HG03442 (cell line): ENCODE measurements around the gene AGAP5.
"Not testable (repeated sequence)": the region's sequence is repeated elsewhere in the genome, so short reads cannot be mapped to it uniquely, and the experiment has no call there.

Experiments
- ATAC-seq: cut with Tn5 transposase; IDR thresholded peaks from one replicate; pipeline ENCODE4 v1.9.1; 2021; ENCODE audit warnings: mild to moderate bottlenecking, moderate library complexity; ENCODE audit not compliant: unreplicated experiment

Gene AGAP5

GRCh38 chr10:73662705-73663104 is 35.2 kb downstream of the AGAP5 start:
- not testable (repeated sequence) for ATAC-seq

GRCh38 chr10:73655990-73656298 is 42.0 kb downstream of the AGAP5 start, which contains the start of gene SYNPO2L:
SYNPO2L (minus strand) TSS chr10:73656029; CDS start chr10:73655922, 107 bp downstream.
- no peak for ATAC-seq

GRCh38 chr10:73655257-73655989 is 42.5 kb downstream of the AGAP5 start:
- no peak for ATAC-seq

GRCh38 chr10:73653701-73654100 is 44.2 kb downstream of the AGAP5 start:
- no peak for ATAC-seq

- no peak for ATAC-seq
Measured at GRCh38 chr10:73653195-73653594, 44.7 kb downstream of the AGAP5 start.

- peak; percentile 48 for ATAC-seq
Measured at GRCh38 chr10:73650537-73651331, 47.2 kb downstream of the AGAP5 start.

GRCh38 chr10:73649876-73650536 is 47.9 kb downstream of the AGAP5 start:
- peak; percentile 6 for ATAC-seq

- no peak for ATAC-seq
Measured at GRCh38 chr10:73648975-73649829, 48.7 kb downstream of the AGAP5 start.

GRCh38 chr10:73647875-73648651 is 49.8 kb downstream of the AGAP5 start:
- no peak for ATAC-seq

- ATAC-seq = no peak
Measured at GRCh38 chr10:73647211-73647874, 50.6 kb downstream of the AGAP5 start.

- ATAC-seq = no peak
Measured at GRCh38 chr10:73646598-73647041, 51.3 kb downstream of the AGAP5 start.

GRCh38 chr10:73645251-73645650 is 52.7 kb downstream of the AGAP5 start:
- ATAC-seq = no peak

- ATAC-seq = no peak
Measured at GRCh38 chr10:73644767-73645166, 53.1 kb downstream of the AGAP5 start.

GRCh38 chr10:73644015-73644743 is 53.7 kb downstream of the AGAP5 start:
- ATAC-seq = no peak

GRCh38 chr10:73643362-73643761 is 54.5 kb downstream of the AGAP5 start:
- ATAC-seq = no peak

- ATAC-seq = no peak
Measured at GRCh38 chr10:73641328-73642060, 56.4 kb downstream of the AGAP5 start, which contains the start of gene MYOZ1. MYOZ1 (minus strand) TSS chr10:73641474; CDS start chr10:73640017, 1,457 bp downstream.

- ATAC-seq = no peak
Measured at GRCh38 chr10:73639286-73639685, 58.6 kb downstream of the AGAP5 start.

- no peak for ATAC-seq
Measured at GRCh38 chr10:73635781-73636180, 62.1 kb downstream of the AGAP5 start.
